HG03571 (cell line): ENCODE measurements around the gene ZNF839.

Experiments
- ATAC-seq: cut with Tn5 transposase; IDR thresholded peaks from one replicate; pipeline ENCODE4 v1.9.1; 2021; ENCODE audit not compliant: unreplicated experiment

Gene ZNF839

GRCh38 chr14:102377696-102378095 is 58.1 kb downstream of the ZNF839 start:
- no peak for ATAC-seq

- no peak for ATAC-seq
Measured at GRCh38 chr14:102378830-102379229, 59.3 kb downstream of the ZNF839 start.

- ATAC-seq = no peak
Measured at GRCh38 chr14:102387086-102387485, 67.5 kb downstream of the ZNF839 start.

- ATAC-seq = no peak
Measured at GRCh38 chr14:102389246-102389645, 69.7 kb downstream of the ZNF839 start.

- ATAC-seq = no peak
Measured at GRCh38 chr14:102390064-102390855, 70.7 kb downstream of the ZNF839 start.
